ENCODE measurements around the gene PHF20.
A peak's percentile ranks its signal among the peaks of the same experiment; 100 is the strongest.
"Not testable (repeated sequence)": the region's sequence is repeated elsewhere in the genome, so short reads cannot be mapped to it uniquely, and the experiment has no call there.

The PHF20 gene

GRCh38 chr20:35885212-35885611, 113.4 kb downstream of the PHF20 start:
- DNase-seq (ENCODE audit: low read depth) = no peak

- peak; percentile 36 for DNase-seq (ENCODE audit: low read depth)
Observed at GRCh38 chr20:35886537-35886936, 114.7 kb downstream of the PHF20 start.

GRCh38 chr20:35887393-35888064, 115.7 kb downstream of the PHF20 start:
- DNase-seq (ENCODE audit: low read depth) = no peak

GRCh38 chr20:35888657-35889056, 116.8 kb downstream of the PHF20 start:
- DNase-seq (ENCODE audit: low read depth) = no peak

- no peak for DNase-seq (ENCODE audit: low read depth)
Observed at GRCh38 chr20:35891375-35891774, 119.6 kb downstream of the PHF20 start.

GRCh38 chr20:35892871-35893270, 121.1 kb downstream of the PHF20 start:
- DNase-seq (ENCODE audit: low read depth) = no peak

GRCh38 chr20:35893942-35894341, 122.1 kb downstream of the PHF20 start:
- DNase-seq (ENCODE audit: low read depth) = no peak

GRCh38 chr20:35895516-35895915, 123.7 kb downstream of the PHF20 start:
- DNase-seq (ENCODE audit: low read depth) = not testable (repeated sequence)

- DNase-seq (ENCODE audit: low read depth) = no peak
Observed at GRCh38 chr20:35899064-35899463, 127.2 kb downstream of the PHF20 start.

- not testable (repeated sequence) for DNase-seq (ENCODE audit: low read depth)
Observed at GRCh38 chr20:35901230-35901629, 129.4 kb downstream of the PHF20 start.

GRCh38 chr20:35901678-35902544, 130.1 kb downstream of the PHF20 start:
- no peak for DNase-seq (ENCODE audit: low read depth)

- no peak for DNase-seq (ENCODE audit: low read depth)
Observed at GRCh38 chr20:35902545-35902941, 130.7 kb downstream of the PHF20 start.

GRCh38 chr20:35903843-35904242, 132.0 kb downstream of the PHF20 start:
- no peak for DNase-seq (ENCODE audit: low read depth)

- no peak for DNase-seq (ENCODE audit: low read depth)
Observed at GRCh38 chr20:35904982-35905663, 133.3 kb downstream of the PHF20 start.

- no peak for DNase-seq (ENCODE audit: low read depth)
Observed at GRCh38 chr20:35907017-35907701, 135.3 kb downstream of the PHF20 start.

GRCh38 chr20:35908007-35908406, 136.2 kb downstream of the PHF20 start:
- DNase-seq (ENCODE audit: low read depth) = no peak

- DNase-seq (ENCODE audit: low read depth) = no peak
Observed at GRCh38 chr20:35909176-35909575, 137.4 kb downstream of the PHF20 start.

- no peak for DNase-seq (ENCODE audit: low read depth)
Observed at GRCh38 chr20:35909796-35910195, 138.0 kb downstream of the PHF20 start.

- no peak for DNase-seq (ENCODE audit: low read depth)
Observed at GRCh38 chr20:35910254-35910653, 138.4 kb downstream of the PHF20 start.

- no peak for DNase-seq (ENCODE audit: low read depth)
Observed at GRCh38 chr20:35912881-35913280, 141.1 kb downstream of the PHF20 start.

- no peak for DNase-seq (ENCODE audit: low read depth)
Observed at GRCh38 chr20:35917077-35917476, 145.3 kb downstream of the PHF20 start.

GRCh38 chr20:35918021-35918420, 146.2 kb downstream of the PHF20 start:
- DNase-seq (ENCODE audit: low read depth) = no peak

All from CMK (cell line).